Esophagus squamous epithelium (tissue), 5 donors: ENCODE measurements around the gene WSB1. TPM values are rescaled to one million over a fixed set of nuclear protein-coding genes. Genes with fewer than 3 reads are reported as not detected.

Experiments used
- DNase-seq: peaks from one replicate; lab custom pipeline; 2025; lab: John Stamatoyannopoulos, UW
- H3K27ac ChIP-seq, 4 donors: fragments of 200-600 bp; sonication (generic); one replicate each; pipeline ENCODE4 v1.5.1; 2016 to 2019; ENCODE audit warnings: mild to moderate bottlenecking in 1 of 4
- H3K27me3 ChIP-seq, 4 donors: fragments of 200-600 bp; sonication (generic); 1 replicate in 3 of 4; 2 replicates in 1 of 4; pipeline versions ENCODE4 v1.5.1 to v1.6.0; 2017 to 2021; ENCODE audit warnings: antibody characterized with exemption in 1 of 4
- H3K36me3 ChIP-seq, 3 donors: fragments of 200-600 bp; sonication (generic); one replicate each; pipeline ENCODE4 v1.5.1; 2016 to 2019
- H3K4me1 ChIP-seq, 3 donors: fragments of 200-600 bp; sonication (generic); one replicate each; pipeline ENCODE4 v1.5.1; 2017 to 2019
- H3K4me3 ChIP-seq, 4 donors: fragments of 200-600 bp; sonication (generic); 1 replicate in 3 of 4; 2 replicates in 1 of 4; pipeline ENCODE4 v1.5.1; 2016 to 2019; ENCODE audit warnings: mild to moderate bottlenecking in 2 of 4, moderate library complexity in 1 of 4
- H3K9me3 ChIP-seq, 3 donors: fragments of 200-600 bp; sonication (generic); one replicate each; pipeline ENCODE4 v1.5.1; 2016 to 2019
- CTCF ChIP-seq, 6 experiments: fragments of 450-650 bp in 4 of 6; fragments of 200-600 bp in 2 of 6; sonication (generic) in 2 of 6; IDR thresholded peaks; one replicate each; pipeline ENCODE4 v1.5.1; 2016 to 2019; ENCODE audit warnings: antibody characterized with exemption in 6 of 6, mild to moderate bottlenecking in 4 of 6, moderate library complexity in 4 of 6
- POLR2A ChIP-seq, 4 donors: fragments of 450-650 bp; IDR thresholded peaks; one replicate each; pipeline ENCODE4 v1.6.1; 2017; ENCODE audit warnings: antibody characterized with exemption in 4 of 4, mild to moderate bottlenecking in 4 of 4, moderate library complexity in 3 of 4
- WGBS, 2 donors: methylation state at CpG; one replicate each; pipeline ENCODE4 v1.1.5; 2018; 5-methylcytosine and 5-hydroxymethylcytosine counted together
- intact Hi-C: fragments of 100-400 bp; cut with DNase I; formaldehyde crosslinking; loops from one replicate; pipeline ENCODE4 v1.15.0; 2022
- total RNA-seq, 4 donors: library from RNA; depleted of rRNA; stranded (reverse); fragments of >200 nt; gene quantifications; one replicate each; pipeline ENCODE4 v1.1.0, GENCODE V29; 2016
- donor health status: DM: yes; HTN: yes; CAD: no.

Gene WSB1
- total RNA-seq, 4 donors from 2014 or later: 27.9 to 112 (median 62.8) TPM

GRCh38 chr17:27356091-27356705 is 62.3 kb downstream of the WSB1 start:
- intact Hi-C loops: loop anchor here (5.0 to 10.0 kb wide), 3 partner anchors 99 to 299 kb away; partner anchors contain the start of gene KSR1
- no peak for DNase-seq
- H3K4me1 ChIP-seq: peaks cover 12 to 29% (median 16%) of the 10 kb centered on the region in 3 donors
- TF ChIP-seq POLR2A (IDR thresholded peaks at IDR 0.05) (no peak), CTCF (IDR thresholded peaks at IDR 0.05) (no peak)
- H3K9me3 ChIP-seq: no peaks in the 10 kb centered on the region
- 79 to 81% methylated on average over 5 to 7 of the region's 8 CpGs for WGBS, 2 donors
- no peak overlapping the region for H3K27ac ChIP-seq
- H3K27me3 ChIP-seq: no peaks in the 10 kb centered on the region
- no peaks in the 10 kb centered on the region for H3K36me3 ChIP-seq
- no peak overlapping the region for H3K4me3 ChIP-seq

GRCh38 chr17:27357236-27357635 is 63.3 kb downstream of the WSB1 start:
- intact Hi-C loops: loop anchor here (5.0 to 10.0 kb wide), 3 partner anchors 98 to 298 kb away; partner anchors contain the start of gene KSR1
- WGBS, 2 donors: 75 to 81% methylated on average over 5 of the region's 5 CpGs
- no peak overlapping the region for H3K4me3 ChIP-seq
- no peak for TF ChIP-seq CTCF (IDR thresholded peaks at IDR 0.05)
- TF ChIP-seq POLR2A (IDR thresholded peaks at IDR 0.05): no peak
- no peaks in the 10 kb centered on the region for H3K36me3 ChIP-seq
- H3K27ac ChIP-seq: no peak overlapping the region
- H3K9me3 ChIP-seq: no peaks in the 10 kb centered on the region
- DNase-seq: no peak
- no peaks in the 10 kb centered on the region for H3K27me3 ChIP-seq
- peaks cover 12 to 21% (median 15%) of the 10 kb centered on the region in 3 donors for H3K4me1 ChIP-seq

- intact Hi-C loops: no loop called here
Observed at GRCh38 chr17:27360507-27360906, 66.6 kb downstream of the WSB1 start.

GRCh38 chr17:27361695-27362094 is 67.8 kb downstream of the WSB1 start:
- no peaks in the 10 kb centered on the region for H3K36me3 ChIP-seq

More at GRCh38 chr17:27360507-27360906, 66.6 kb downstream of the WSB1 start:
- no peaks in the 10 kb centered on the region for H3K36me3 ChIP-seq
- no peaks in the 10 kb centered on the region for H3K27me3 ChIP-seq
- H3K4me3 ChIP-seq: no peak overlapping the region
- no peak for DNase-seq
- TF ChIP-seq POLR2A (IDR thresholded peaks at IDR 0.05) (no peak), CTCF (IDR thresholded peaks at IDR 0.05) (no peak)
- no peak overlapping the region for H3K27ac ChIP-seq
- WGBS, 2 donors: 68 to 71% methylated on average over 8 of the region's 8 CpGs
- H3K4me1 ChIP-seq: peaks cover 0 to 10% (median 0%) of the 10 kb centered on the region in 3 donors
- H3K9me3 ChIP-seq: no peaks in the 10 kb centered on the region

More at GRCh38 chr17:27361695-27362094, 67.8 kb downstream of the WSB1 start:
- peaks cover 0 to 10% (median 0%) of the 10 kb centered on the region in 3 donors for H3K4me1 ChIP-seq
- WGBS, 2 donors: 77 to 83% methylated on average over 2 of the region's 2 CpGs
- DNase-seq: no peak
- no peak overlapping the region for H3K27ac ChIP-seq
- no peak overlapping the region for H3K4me3 ChIP-seq
- intact Hi-C loops: no loop called here
- no peaks in the 10 kb centered on the region for H3K9me3 ChIP-seq
- no peaks in the 10 kb centered on the region for H3K27me3 ChIP-seq
- no peak for TF ChIP-seq POLR2A (IDR thresholded peaks at IDR 0.05)
- no peak for TF ChIP-seq CTCF (IDR thresholded peaks at IDR 0.05)
